GM19043 (cell line): ENCODE results near the gene OLFML3.

ENCODE experiments used
- ATAC-seq: cut with Tn5 transposase; IDR thresholded peaks from one replicate; pipeline ENCODE4 v1.9.1; 2021; ENCODE audit warnings: low read depth; ENCODE audit not compliant: unreplicated experiment

Gene OLFML3, protein sequence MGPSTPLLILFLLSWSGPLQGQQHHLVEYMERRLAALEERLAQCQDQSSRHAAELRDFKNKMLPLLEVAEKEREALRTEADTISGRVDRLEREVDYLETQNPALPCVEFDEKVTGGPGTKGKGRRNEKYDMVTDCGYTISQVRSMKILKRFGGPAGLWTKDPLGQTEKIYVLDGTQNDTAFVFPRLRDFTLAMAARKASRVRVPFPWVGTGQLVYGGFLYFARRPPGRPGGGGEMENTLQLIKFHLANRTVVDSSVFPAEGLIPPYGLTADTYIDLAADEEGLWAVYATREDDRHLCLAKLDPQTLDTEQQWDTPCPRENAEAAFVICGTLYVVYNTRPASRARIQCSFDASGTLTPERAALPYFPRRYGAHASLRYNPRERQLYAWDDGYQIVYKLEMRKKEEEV

GRCh38 chr1:113978863-113979702, at the start of gene OLFML3:
OLFML3 (plus strand) TSS chr1:113979474; CDS start chr1:113979517, 43 bp downstream.
- ATAC-seq = no peak

- peak; percentile 22 for ATAC-seq
Measured at GRCh38 chr1:113929750-113930498, 49.4 kb upstream of the OLFML3 start.

DNA sequence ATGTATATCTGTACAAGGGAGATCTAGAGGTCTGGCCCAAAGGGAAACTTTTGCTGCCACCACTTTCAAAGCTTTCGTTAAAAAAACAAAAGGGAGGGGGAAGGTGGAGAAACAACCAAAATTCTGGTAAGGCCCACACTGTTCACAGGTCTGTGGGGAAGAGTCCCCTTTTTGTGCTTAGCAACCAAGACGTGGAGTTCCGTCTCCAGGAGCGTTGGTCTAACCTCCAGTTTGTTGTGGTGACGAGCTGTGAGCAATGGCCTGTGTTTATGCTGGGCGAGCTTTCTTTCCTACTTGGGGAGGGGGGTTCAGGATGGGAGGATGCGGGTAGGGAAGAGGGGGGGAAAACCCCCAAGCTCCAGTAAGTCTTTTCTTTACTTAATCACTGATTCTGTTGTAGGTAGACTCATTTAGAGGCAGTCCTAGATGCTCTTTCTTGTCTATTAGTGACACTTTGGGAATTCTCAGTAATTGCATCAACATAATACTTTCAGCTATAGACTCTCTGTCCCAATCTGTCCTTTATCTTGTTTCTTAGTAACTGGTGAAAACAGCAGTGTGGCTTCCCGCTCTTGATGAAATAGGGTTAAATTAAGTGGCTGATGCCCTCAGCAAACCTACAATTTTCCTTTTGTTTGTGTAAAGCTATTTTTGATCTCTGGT, 48.6 kb upstream of the OLFML3 start:
- peak; percentile 35 for ATAC-seq

GRCh38 chr1:113931451-113931851, 47.8 kb upstream of the OLFML3 start:
- ATAC-seq = no peak

GRCh38 chr1:113934006-113934405, 45.3 kb upstream of the OLFML3 start:
- ATAC-seq = no peak

DNA sequence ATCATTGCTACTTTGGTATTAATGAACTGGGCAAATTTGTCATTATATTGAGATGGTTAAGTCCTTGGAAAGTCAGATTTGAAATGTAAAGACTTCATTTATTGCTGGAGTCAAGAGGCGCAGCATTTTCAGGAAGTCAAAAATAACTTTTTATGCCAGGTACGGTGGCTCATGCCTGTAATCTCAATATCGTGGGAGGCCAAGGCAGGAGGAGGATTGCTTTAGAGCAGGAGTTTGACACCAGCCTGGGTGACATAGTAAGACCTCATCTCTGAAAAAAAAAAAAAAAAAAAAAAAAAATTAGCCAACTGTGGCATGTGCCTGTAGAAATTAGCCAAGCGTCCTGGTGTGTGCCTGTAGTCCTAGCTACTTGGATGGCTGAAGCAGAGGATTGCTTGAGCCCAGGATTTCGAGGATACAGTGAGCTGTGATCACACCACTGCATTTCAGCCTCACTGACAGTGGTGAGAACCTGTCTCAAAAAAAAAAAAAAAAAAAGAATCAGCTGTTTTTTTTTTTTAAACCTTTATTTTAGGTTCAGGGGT, 44.7 kb upstream of the OLFML3 start:
- ATAC-seq = no peak

- ATAC-seq = no peak
Measured at GRCh38 chr1:113935176-113935575, 44.1 kb upstream of the OLFML3 start.

GRCh38 chr1:113935970-113936369, 43.3 kb upstream of the OLFML3 start:
- no peak for ATAC-seq

DNA sequence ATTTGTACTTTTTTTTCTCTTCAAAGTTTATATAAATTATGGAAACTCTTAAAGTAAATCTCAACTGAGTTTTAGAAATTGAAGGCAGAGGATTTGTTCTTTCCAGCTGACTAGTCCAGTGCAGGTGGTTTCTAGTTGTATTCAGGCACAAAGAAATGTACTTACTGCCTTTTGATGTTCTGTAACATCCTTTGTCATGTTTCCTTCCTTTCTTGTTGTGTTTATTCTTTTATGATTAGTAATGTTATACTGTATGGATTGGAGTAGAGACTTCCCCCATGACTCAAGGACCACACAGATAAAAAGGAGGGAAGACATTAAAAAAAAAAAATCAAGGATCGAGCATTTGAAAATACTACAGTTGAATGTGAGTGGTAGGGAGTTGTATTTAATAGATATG, 42.1 kb upstream of the OLFML3 start:
- ATAC-seq = no peak

DNA sequence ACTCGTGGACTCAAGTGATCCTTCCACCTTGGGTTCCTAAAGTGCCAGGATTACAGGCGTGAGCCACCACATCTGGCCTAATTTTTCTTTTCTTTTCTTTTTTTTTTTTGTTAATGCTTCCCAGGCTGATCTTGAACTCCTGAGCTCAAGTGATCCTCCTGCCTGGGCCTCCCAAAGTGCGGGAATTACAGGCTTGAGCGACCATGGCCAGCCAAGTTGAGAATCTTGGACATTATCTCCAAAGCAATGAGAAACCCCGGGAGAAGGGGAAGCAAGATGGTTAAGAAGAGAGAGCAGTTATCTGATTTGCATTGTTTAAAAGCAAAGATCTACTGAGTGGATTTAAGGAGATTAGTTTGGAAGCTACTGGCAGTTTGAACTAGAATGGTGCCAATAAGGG, 41.1 kb upstream of the OLFML3 start:
- no peak for ATAC-seq

DNA sequence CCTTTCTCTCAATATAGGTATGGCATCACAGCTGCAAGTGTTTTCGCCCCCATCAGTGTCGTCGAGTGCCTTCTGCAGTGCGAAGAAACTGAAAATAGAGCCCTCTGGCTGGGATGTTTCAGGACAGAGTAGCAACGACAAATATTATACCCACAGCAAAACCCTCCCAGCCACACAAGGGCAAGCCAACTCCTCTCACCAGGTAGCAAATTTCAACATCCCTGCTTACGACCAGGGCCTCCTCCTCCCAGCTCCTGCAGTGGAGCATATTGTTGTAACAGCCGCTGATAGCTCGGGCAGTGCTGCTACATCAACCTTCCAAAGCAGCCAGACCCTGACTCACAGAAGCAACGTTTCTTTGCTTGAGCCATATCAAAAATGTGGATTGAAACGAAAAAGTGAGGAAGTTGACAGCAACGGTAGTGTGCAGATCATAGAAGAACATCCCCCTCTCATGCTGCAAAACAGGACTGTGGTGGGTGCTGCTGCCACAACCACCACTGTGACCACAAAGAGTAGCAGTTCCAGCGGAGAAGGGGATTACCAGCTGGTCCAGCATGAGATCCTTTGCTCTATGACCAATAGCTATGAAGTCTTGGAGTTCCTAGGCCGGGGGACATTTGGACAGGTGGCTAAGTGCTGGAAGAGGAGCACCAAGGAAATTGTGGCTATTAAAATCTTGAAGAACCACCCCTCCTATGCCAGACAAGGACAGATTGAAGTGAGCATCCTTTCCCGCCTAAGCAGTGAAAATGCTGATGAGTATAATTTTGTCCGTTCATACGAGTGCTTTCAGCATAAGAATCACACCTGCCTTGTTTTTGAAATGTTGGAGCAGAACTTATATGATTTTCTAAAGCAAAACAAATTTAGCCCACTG, 38.7 kb upstream of the OLFML3 start:
- ATAC-seq = no peak

DNA sequence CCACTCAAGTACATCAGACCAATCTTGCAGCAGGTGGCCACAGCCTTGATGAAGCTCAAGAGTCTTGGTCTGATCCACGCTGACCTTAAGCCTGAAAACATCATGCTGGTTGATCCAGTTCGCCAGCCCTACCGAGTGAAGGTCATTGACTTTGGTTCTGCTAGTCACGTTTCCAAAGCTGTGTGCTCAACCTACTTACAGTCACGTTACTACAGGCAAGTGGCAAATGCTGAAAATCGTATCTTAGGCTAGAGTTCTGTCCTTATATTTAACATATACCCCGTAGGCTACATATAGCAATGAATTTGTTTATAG, 38.1 kb upstream of the OLFML3 start:
- no peak for ATAC-seq

- no peak for ATAC-seq
Measured at GRCh38 chr1:113942527-113942926, 36.7 kb upstream of the OLFML3 start.

- no peak for ATAC-seq
Measured at GRCh38 chr1:113943028-113943811, 36.1 kb upstream of the OLFML3 start.

- ATAC-seq = no peak
Measured at GRCh38 chr1:113945329-113945728, 33.9 kb upstream of the OLFML3 start.

- no peak for ATAC-seq
Measured at GRCh38 chr1:113946112-113946511, 33.2 kb upstream of the OLFML3 start.

- no peak for ATAC-seq
Measured at GRCh38 chr1:113946678-113947387, 32.4 kb upstream of the OLFML3 start.
